Neural cell (in vitro differentiated cells): Measurements from ENCODE around the gene SIRT4. TPM values are rescaled to one million over a fixed set of nuclear protein-coding genes. Genes with fewer than 3 reads are reported as not detected.

Experiments
- H2AFZ ChIP-seq: fragments of 200-600, 300-800 bp; sonication (generic), shearing (Covaris generic); 2 replicates; pipeline ENCODE4 v1.6.0; 2014; ENCODE audit warnings: low read depth, mild to moderate bottlenecking, antibody characterized with exemption, low read length, moderate library complexity
- H3F3A ChIP-seq: fragments of 200-600 bp; shearing (Covaris generic); 2 replicates; pipeline ENCODE4 v1.6.1; 2016; ENCODE audit warnings: mild to moderate bottlenecking, moderate library complexity, mixed read lengths, antibody characterized with exemption, low read length; ENCODE audit not compliant: insufficient read depth, poor library complexity, severe bottlenecking
- H3K27ac ChIP-seq: fragments of 200-600, 300-800 bp; sonication (generic), shearing (Covaris generic); 2 replicates; pipeline ENCODE4 v1.5.1; 2014; ENCODE audit warnings: mild to moderate bottlenecking, low read length, moderate library complexity
- H3K27me3 ChIP-seq: fragments of 300-800, 200-600 bp; sonication (generic), shearing (Covaris generic); 2 replicates; pipeline ENCODE4 v1.6.0; 2014; ENCODE audit warnings: mild to moderate bottlenecking, low read depth, low read length, moderate library complexity; ENCODE audit not compliant: insufficient read depth
- H3K36me3 ChIP-seq: fragments of 300-800, 200-600 bp; sonication (generic), shearing (Covaris generic); 2 replicates; pipeline ENCODE4 v1.5.1; 2014; ENCODE audit warnings: mild to moderate bottlenecking, antibody characterized with exemption, low read length, moderate library complexity; ENCODE audit not compliant: insufficient read depth
- H3K4me2 ChIP-seq: fragments of 300-800, 200-600 bp; sonication (generic), shearing (Covaris generic); 2 replicates; pipeline ENCODE4 v1.6.0; 2014; ENCODE audit warnings: mild to moderate bottlenecking, low read length
- H3K4me3 ChIP-seq: fragments of 300-800, 200-600 bp; sonication (generic), shearing (Covaris generic); 2 replicates; pipeline ENCODE4 v1.5.1; 2014; ENCODE audit warnings: mild to moderate bottlenecking, low read length, moderate library complexity
- H3K79me2 ChIP-seq: fragments of 200-600 bp; shearing (Covaris generic); replicated peaks from 2 replicates; pipeline ENCODE4 v1.6.0; 2014; ENCODE audit warnings: mild to moderate bottlenecking, low read length, moderate library complexity; ENCODE audit not compliant: insufficient read depth
- H3K9ac ChIP-seq: fragments of 300-800, 200-600 bp; sonication (generic), shearing (Covaris generic); 2 replicates; pipeline ENCODE4 v1.6.1; 2016; ENCODE audit warnings: mild to moderate bottlenecking, low read length, mixed read lengths
- H3K9me2 ChIP-seq: fragments of 200-600 bp; shearing (Covaris generic); 2 replicates; pipeline ENCODE4 v1.6.1; 2016; ENCODE audit warnings: mild to moderate bottlenecking, low read length, mixed read lengths; ENCODE audit not compliant: insufficient read depth
- H3K9me3 ChIP-seq: fragments of 200-600, 300-800 bp; sonication (generic), shearing (Covaris generic); 2 replicates; pipeline ENCODE4 v1.6.1; 2016; ENCODE audit warnings: mild to moderate bottlenecking, mixed run types, low read length, moderate library complexity, mixed read lengths
- H4K20me1 ChIP-seq: fragments of 200-600 bp; shearing (Covaris generic); 2 replicates; pipeline ENCODE4 v1.6.1; 2016; ENCODE audit warnings: mild to moderate bottlenecking, mixed run types; ENCODE audit not compliant: insufficient read depth
- CTCF ChIP-seq: fragments of 450-650 bp; IDR thresholded peaks from 2 replicates; pipeline ENCODE4 v1.5.1; 2014; ENCODE audit warnings: antibody characterized with exemption, mild to moderate bottlenecking, moderate library complexity; ENCODE audit not compliant: poor library complexity, severe bottlenecking
- EP300 ChIP-seq: fragments of 450-650 bp; conservative IDR thresholded peaks from 2 replicates; pipeline ENCODE4 v1.6.1; 2014; ENCODE audit warnings: antibody characterized with exemption, mild to moderate bottlenecking, moderate library complexity; ENCODE audit not compliant: poor library complexity, severe bottlenecking
- EZH2 ChIP-seq: fragments of 200-600, 300-800 bp; shearing (Covaris generic), sonication (generic); IDR thresholded peaks from 2 replicates; pipeline ENCODE4 v1.6.1; 2014; ENCODE audit warnings: antibody characterized with exemption, low read length, borderline replicate concordance, mild to moderate bottlenecking; ENCODE audit not compliant: insufficient read depth, poor library complexity, severe bottlenecking
- MXI1 ChIP-seq: fragments of 450-650 bp; conservative IDR thresholded peaks from 2 replicates; pipeline ENCODE4 v1.6.1; 2014; ENCODE audit warnings: antibody characterized with exemption, mild to moderate bottlenecking; ENCODE audit not compliant: poor library complexity, severe bottlenecking
- POLR2AphosphoS5 ChIP-seq: IDR thresholded peaks from 2 replicates; pipeline ENCODE4 v1.6.1; 2012
- RAD21 ChIP-seq: fragments of 450-650 bp; conservative IDR thresholded peaks from 2 replicates; pipeline ENCODE4 v1.6.1; 2014; ENCODE audit warnings: antibody characterized with exemption, mild to moderate bottlenecking, moderate library complexity
- REST ChIP-seq: IDR thresholded peaks from 2 replicates; pipeline ENCODE4 v1.6.1; 2012; ENCODE audit warnings: borderline replicate concordance
- SMC3 ChIP-seq: fragments of 450-650 bp; conservative IDR thresholded peaks from 2 replicates; pipeline ENCODE4 v1.6.1; 2014; ENCODE audit warnings: antibody characterized with exemption, mild to moderate bottlenecking, moderate library complexity; ENCODE audit not compliant: poor library complexity
- TAF1 ChIP-seq: IDR thresholded peaks from 2 replicates; pipeline ENCODE4 v1.6.1; 2012; ENCODE audit warnings: low read depth
- polyA plus RNA-seq: library from polyadenylated mRNA; depleted of rRNA; stranded (reverse); fragments of >200 nt; gene quantifications from 2 replicates; pipeline ENCODE4 v1.2.3, GENCODE V29; 2014

Gene SIRT4
- polyA plus RNA-seq, 1 donor from 2014 or later: 9.7 TPM

GRCh38 chr12:120292661-120293531 lies 9.2 kb upstream of the SIRT4 start, which contains the start of gene RNU4-1:
RNU4-1 (minus strand) TSS chr12:120293237.
- no peaks in the 10 kb centered on the region for H3K9me3 ChIP-seq
- peak within 1 kb of the TSS; percentile 17 for H2AFZ ChIP-seq
- H4K20me1 ChIP-seq: no peaks in the 10 kb centered on the region
- H3K27me3 ChIP-seq: no peaks in the 10 kb centered on the region
- peak within 1 kb of the TSS; percentile 32 for H3K4me2 ChIP-seq
- peak within 1 kb of the TSS; percentile 96 for H3K27ac ChIP-seq
- H3K9me2 ChIP-seq: no peaks in the 10 kb centered on the region
- peak within 1 kb of the TSS; percentile 68 for H3K4me3 ChIP-seq
- no peaks in the 10 kb centered on the region for H3K36me3 ChIP-seq
- no peaks in the 10 kb centered on the region for H3K79me2 ChIP-seq
- TF ChIP-seq SMC3 (no peak), EZH2 (no peak), POLR2AphosphoS5 (peak; percentile 95), EP300 (peak; percentile 59), RAD21 (no peak), TAF1 (no peak), MXI1 (peak; percentile 17), CTCF (no peak), REST (peak; percentile 21)
- no peaks in the 10 kb centered on the region for H3F3A ChIP-seq
- H3K9ac ChIP-seq: peak within 1 kb of the TSS; percentile 74

GRCh38 chr12:120314220-120314619 lies 12.1 kb downstream of the SIRT4 start:
- Histone ChIP-seq H3K9ac (no peak overlapping the region), H4K20me1 (no peaks in the 10 kb centered on the region), H2AFZ (no peak overlapping the region), H3K36me3 (no peaks in the 10 kb centered on the region), H3F3A (no peaks in the 10 kb centered on the region), H3K9me3 (no peaks in the 10 kb centered on the region), H3K4me3 (no peak overlapping the region), H3K4me2 (no peak overlapping the region), H3K79me2 (no peaks in the 10 kb centered on the region), H3K9me2 (no peaks in the 10 kb centered on the region), H3K27me3 (no peaks in the 10 kb centered on the region), H3K27ac (no peak overlapping the region)
- TF ChIP-seq MXI1 (no peak), POLR2AphosphoS5 (no peak), CTCF (peak; percentile 11), EP300 (no peak)
